Large intestine (tissue), 3 donors: Measurements from ENCODE around the gene DNAH11. TPM values are rescaled to one million over a fixed set of nuclear protein-coding genes. Genes with fewer than 3 reads are reported as not detected.
"Not testable (repeated sequence)": the region's sequence is repeated elsewhere in the genome, so short reads cannot be mapped to it uniquely, and the experiment has no call there.

Experiments
- DNase-seq, 2 donors: peaks; one replicate each; pipeline versions ENCODE4 v3.0.0 to v3.0.0-alpha.2; 2013
- H3K27ac ChIP-seq: one replicate; pipeline ENCODE4 v1.5.1; 2013; ENCODE audit warnings: low read length
- H3K27me3 ChIP-seq: 2 replicates; pipeline ENCODE4 v1.6.1; 2013; ENCODE audit warnings: low read length; ENCODE audit not compliant: control insufficient read depth, insufficient read depth
- H3K36me3 ChIP-seq: 2 replicates; pipeline ENCODE4 v1.6.1; 2013; ENCODE audit warnings: low read length; ENCODE audit not compliant: control insufficient read depth, insufficient read depth
- H3K4me1 ChIP-seq: one replicate; pipeline ENCODE4 v1.6.1; 2013; ENCODE audit warnings: low read length; ENCODE audit not compliant: control insufficient read depth, insufficient read depth
- H3K4me3 ChIP-seq: one replicate; pipeline ENCODE4 v1.5.1; 2013; ENCODE audit warnings: low read length
- H3K9me3 ChIP-seq: one replicate; pipeline ENCODE4 v1.6.1; 2013; ENCODE audit warnings: mild to moderate bottlenecking, low read depth, low read length, moderate library complexity; ENCODE audit not compliant: control insufficient read depth
- WGBS: methylation state at CpG from one replicate; pipeline ENCODE4 v1.1.5; 2013; ENCODE audit warnings: low lambda C conversion rate; ENCODE audit not compliant: insufficient coverage; 5-methylcytosine and 5-hydroxymethylcytosine counted together
- polyA plus RNA-seq: library from polyadenylated mRNA; unstranded; fragments of 120-200 nt; gene quantifications from one replicate; pipeline ENCODE4 v1.2.1, GENCODE V29; 2013

DNAH11 gene
- polyA plus RNA-seq, 1 donor = 0.40 TPM

GRCh38 chr7:21806388-21806787, 263.5 kb downstream of the DNAH11 start:
- Histone ChIP-seq H3K27ac (no peak overlapping the region), H3K9me3 (no peaks in the 10 kb centered on the region), H3K36me3 (no peaks in the 10 kb centered on the region), H3K4me3 (no peak overlapping the region), H3K27me3 (no peaks in the 10 kb centered on the region), H3K4me1 (no peaks in the 10 kb centered on the region)
- WGBS = 63% methylated on average over 3 of the region's 3 CpGs
- DNase-seq = no peak

- H3K9me3 ChIP-seq = no peaks in the 10 kb centered on the region
- H3K4me1 ChIP-seq = no peaks in the 10 kb centered on the region
- no peak for DNase-seq
- H3K4me3 ChIP-seq = no peak overlapping the region
- 80% methylated on average over 3 of the region's 3 CpGs for WGBS
- no peak overlapping the region for H3K27ac ChIP-seq
- H3K36me3 ChIP-seq = no peaks in the 10 kb centered on the region
- no peaks in the 10 kb centered on the region for H3K27me3 ChIP-seq
Observed at GRCh38 chr7:21819048-21819447, 276.2 kb downstream of the DNAH11 start.

GRCh38 chr7:21828841-21829240, 286.0 kb downstream of the DNAH11 start:
- Histone ChIP-seq H3K4me3 (no peak overlapping the region), H3K27me3 (peaks cover 2% of the 10 kb centered on the region), H3K27ac (no peak overlapping the region), H3K9me3 (no peaks in the 10 kb centered on the region), H3K36me3 (no peaks in the 10 kb centered on the region), H3K4me1 (no peaks in the 10 kb centered on the region)
- no peak for DNase-seq
- 0% methylated on average over 1 of the region's 6 CpGs for WGBS

- H3K4me1 ChIP-seq = no peaks in the 10 kb centered on the region
- H3K36me3 ChIP-seq = no peaks in the 10 kb centered on the region
- no peak for DNase-seq
- peaks cover 2% of the 10 kb centered on the region for H3K27me3 ChIP-seq
- no peak overlapping the region for H3K27ac ChIP-seq
- no peaks in the 10 kb centered on the region for H3K9me3 ChIP-seq
- H3K4me3 ChIP-seq = no peak overlapping the region
- WGBS = 78% methylated on average over 5 of the region's 7 CpGs
Observed at GRCh38 chr7:21829731-21830130, 286.9 kb downstream of the DNAH11 start.

- no CpG with 5 or more reads among the region's 1 CpG for WGBS
- no peak for DNase-seq
- H3K9me3 ChIP-seq = no peaks in the 10 kb centered on the region
- H3K4me1 ChIP-seq = no peaks in the 10 kb centered on the region
- H3K4me3 ChIP-seq = no peak overlapping the region
- H3K36me3 ChIP-seq = no peaks in the 10 kb centered on the region
- H3K27me3 ChIP-seq = no peaks in the 10 kb centered on the region
- no peak overlapping the region for H3K27ac ChIP-seq
Observed at GRCh38 chr7:21844742-21845141, 301.9 kb downstream of the DNAH11 start.

- Histone ChIP-seq H3K27ac (no peak overlapping the region), H3K36me3 (no peaks in the 10 kb centered on the region), H3K4me3 (no peak overlapping the region), H3K4me1 (no peaks in the 10 kb centered on the region), H3K27me3 (no peaks in the 10 kb centered on the region), H3K9me3 (no peaks in the 10 kb centered on the region)
- WGBS = 67% methylated on average over 1 of the region's 5 CpGs
- DNase-seq = no peak
Observed at GRCh38 chr7:21850531-21851285, 307.9 kb downstream of the DNAH11 start.

GRCh38 chr7:21851559-21851967, 308.7 kb downstream of the DNAH11 start:
- Histone ChIP-seq H3K4me1 (no peaks in the 10 kb centered on the region), H3K36me3 (no peaks in the 10 kb centered on the region), H3K9me3 (no peaks in the 10 kb centered on the region), H3K27ac (no peak overlapping the region), H3K4me3 (no peak overlapping the region), H3K27me3 (no peaks in the 10 kb centered on the region)
- 86% methylated on average over 1 of the region's 6 CpGs for WGBS
- DNase-seq = no peak

- peak; percentile 16 to 70 for DNase-seq
- H3K9me3 ChIP-seq, H3K27ac ChIP-seq, H3K4me1 ChIP-seq, H3K36me3 ChIP-seq, H3K4me3 ChIP-seq, H3K27me3 ChIP-seq: not testable (repeated sequence)
- no CpG with 5 or more reads among the region's 7 CpGs for WGBS
Observed at GRCh38 chr7:21865631-21866204, 322.9 kb downstream of the DNAH11 start.

GRCh38 chr7:21866731-21867130, 323.9 kb downstream of the DNAH11 start:
- no CpG with 5 or more reads among the region's 1 CpG for WGBS
- H3K9me3 ChIP-seq = no peaks in the 10 kb centered on the region
- peaks cover 2% of the 10 kb centered on the region for H3K27me3 ChIP-seq
- no peak for DNase-seq
- H3K4me1 ChIP-seq = no peaks in the 10 kb centered on the region
- no peaks in the 10 kb centered on the region for H3K36me3 ChIP-seq
- no peak overlapping the region for H3K4me3 ChIP-seq
- H3K27ac ChIP-seq = no peak overlapping the region

- Histone ChIP-seq H3K36me3 (no peaks in the 10 kb centered on the region), H3K27me3 (peaks cover 2% of the 10 kb centered on the region), H3K4me3 (no peak overlapping the region), H3K9me3 (no peaks in the 10 kb centered on the region), H3K27ac (no peak overlapping the region), H3K4me1 (no peaks in the 10 kb centered on the region)
- DNase-seq = no peak
Observed at GRCh38 chr7:21867226-21867625, 324.4 kb downstream of the DNAH11 start.
